Effector CD4-positive, alpha-beta T cell (primary cell): Measurements from ENCODE around the gene KCNAB3.

ENCODE experiments used
- DNase-seq: peaks from one replicate; pipeline ENCODE4 v3.0.0-alpha.2; 2020

KCNAB3 gene

DNA sequence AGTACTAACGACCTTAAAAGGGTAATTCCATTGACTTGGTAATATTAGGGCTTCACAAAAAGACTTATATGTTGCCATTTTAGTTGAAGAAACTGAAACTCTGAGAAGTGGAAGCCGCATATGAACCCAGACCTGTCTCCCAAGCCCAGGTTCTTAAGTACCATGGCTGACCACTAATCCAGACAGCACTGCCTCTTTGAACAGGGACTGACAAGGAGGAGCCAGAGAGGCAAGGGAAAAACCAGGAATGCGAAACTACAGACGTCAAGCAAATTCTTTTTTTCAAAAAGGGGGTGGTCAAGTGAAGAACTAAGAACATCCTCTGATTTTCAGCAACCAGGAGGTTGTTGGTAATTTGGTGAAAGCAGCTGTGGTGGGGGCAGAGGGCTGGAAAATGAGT, 56.6 kb downstream of the KCNAB3 start:
- no peak for DNase-seq
